Gastroesophageal sphincter (tissue), 4 donors: ENCODE data around the gene CNOT3. TPM values are rescaled to one million over a fixed set of nuclear protein-coding genes. Genes with fewer than 3 reads are reported as not detected.
A peak's percentile ranks its signal among the peaks of the same experiment; 100 is the strongest.

Source experiments
- ATAC-seq: fragments of 150-250 bp; one replicate; pipeline ENCODE4 v1.9.1; 2016; ENCODE audit warnings: mild to moderate bottlenecking, moderate library complexity
- H3K27ac ChIP-seq, 4 donors: fragments of 200-600 bp; sonication (generic) in 3 of 4; 1 replicate in 3 of 4; 2 replicates in 1 of 4; pipeline ENCODE4 v1.5.1; 2016 to 2019
- H3K27me3 ChIP-seq: fragments of 200-600 bp; sonication (generic); one replicate; pipeline ENCODE4 v1.5.1; 2019
- H3K36me3 ChIP-seq, 2 donors: fragments of 200-600 bp; sonication (generic); one replicate each; pipeline ENCODE4 v1.5.1; 2019; ENCODE audit warnings: control low read depth in 1 of 2
- H3K4me1 ChIP-seq, 3 donors: fragments of 200-600 bp; sonication (generic); 1 replicate in 2 of 3; 2 replicates in 1 of 3; pipeline ENCODE4 v1.5.1; 2016 to 2019; ENCODE audit warnings: control low read depth in 2 of 3
- H3K4me3 ChIP-seq, 2 donors: fragments of 200-600 bp; sonication (generic); one replicate each; pipeline ENCODE4 v1.5.1; 2019; ENCODE audit warnings: mild to moderate bottlenecking in 1 of 2, moderate library complexity in 1 of 2
- H3K9me3 ChIP-seq, 3 donors: fragments of 200-600 bp; sonication (generic); one replicate each; pipeline ENCODE4 v1.5.1; 2017 to 2019; ENCODE audit warnings: control low read depth in 2 of 3
- CTCF ChIP-seq, 4 experiments: fragments of 200-600 bp in 2 of 4; fragments of 450-650 bp in 2 of 4; sonication (generic) in 1 of 4; IDR thresholded peaks; one replicate each; pipeline ENCODE4 v1.5.1; 2017 to 2019; ENCODE audit warnings: antibody characterized with exemption in 4 of 4, mild to moderate bottlenecking in 2 of 4, moderate library complexity in 2 of 4
- EP300 ChIP-seq: sonication (generic); formaldehyde crosslinking; IDR thresholded peaks from one replicate; pipeline ENCODE4 v1.6.1; 2017; ENCODE audit warnings: antibody characterized with exemption, mild to moderate bottlenecking
- POLR2A ChIP-seq, 2 donors: fragments of 450-650 bp; IDR thresholded peaks; one replicate each; pipeline ENCODE4 v1.6.1; 2017; ENCODE audit warnings: antibody characterized with exemption in 2 of 2, mild to moderate bottlenecking in 2 of 2, moderate library complexity in 1 of 2
- POLR2AphosphoS5 ChIP-seq: sonication (generic); formaldehyde crosslinking; IDR thresholded peaks from one replicate; pipeline ENCODE4 v1.6.1; 2017; ENCODE audit warnings: antibody characterized with exemption
- WGBS, 2 donors: methylation state at CpG; one replicate each; pipeline ENCODE4 v1.1.5; 2018; ENCODE audit warnings: low coverage in 1 of 2; 5-methylcytosine and 5-hydroxymethylcytosine counted together
- total RNA-seq, 4 donors: library from RNA; depleted of rRNA; stranded (reverse); fragments of >200 nt; gene quantifications; one replicate each; pipeline ENCODE4 v1.1.0, GENCODE V29; 2016

Gene CNOT3
- total RNA-seq, 4 donors from 2014 or later = 14.7 to 32.4 (median 23.1) TPM

DNA sequence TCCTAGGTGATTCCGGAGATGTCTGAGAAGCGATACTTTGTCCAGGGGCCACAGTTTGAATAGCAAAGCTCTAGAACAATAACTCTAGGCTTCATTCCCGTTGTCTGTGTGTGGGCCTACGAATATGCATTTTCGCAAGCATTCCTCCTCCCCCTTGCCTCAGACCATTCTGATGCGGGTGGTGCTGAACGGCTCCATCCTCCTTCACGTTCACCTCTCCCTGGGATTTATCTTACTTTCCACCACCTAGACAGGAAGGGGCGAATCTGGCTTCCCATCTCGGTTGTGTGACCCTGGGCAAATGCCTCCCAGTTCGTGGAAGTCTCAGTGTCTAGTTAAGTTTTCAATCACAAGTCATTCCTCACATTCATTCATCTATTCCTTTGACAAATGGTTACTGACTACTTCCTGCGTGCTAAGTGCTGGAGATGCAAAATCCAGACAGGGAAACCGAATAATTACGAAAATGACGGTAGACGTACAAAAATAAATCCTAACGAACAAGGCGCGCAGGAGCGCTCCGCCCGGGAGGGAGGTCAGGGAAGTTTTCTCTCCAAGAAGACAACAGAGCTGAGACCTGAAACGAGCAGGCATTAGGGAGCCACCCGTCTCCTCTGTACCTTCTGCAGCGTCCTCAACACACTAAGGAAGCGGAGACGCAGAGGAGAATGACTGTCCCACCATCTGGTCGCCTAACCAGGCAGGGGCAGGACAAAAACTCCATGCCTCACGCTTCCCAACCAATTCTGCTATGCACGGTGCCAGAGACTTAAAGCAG, 1.3 kb upstream of the CNOT3 start:
- no peak for ATAC-seq
- WGBS, 2 donors = 5 to 7% methylated on average over 17 to 28 of the region's 30 CpGs
- Histone ChIP-seq H3K4me3 (peak overlapping the region; percentile 36 to 52), H3K4me1 (peaks cover 2 to 44% (median 28%) of the 10 kb centered on the region in 3 donors), H3K27me3 (no peaks in the 10 kb centered on the region), H3K9me3 (no peaks in the 10 kb centered on the region), H3K36me3 (peaks cover 0 to 29% of the 10 kb centered on the region in 2 donors), H3K27ac (peak overlapping the region in 3 of 4 donors; percentile 29 to 80 (median 67))
- no peak for TF ChIP-seq EP300
- TF ChIP-seq CTCF (IDR thresholded peaks at IDR 0.05) = no peak
- TF ChIP-seq POLR2A (IDR thresholded peaks at IDR 0.05) = no peak
- no peak for TF ChIP-seq POLR2AphosphoS5

DNA sequence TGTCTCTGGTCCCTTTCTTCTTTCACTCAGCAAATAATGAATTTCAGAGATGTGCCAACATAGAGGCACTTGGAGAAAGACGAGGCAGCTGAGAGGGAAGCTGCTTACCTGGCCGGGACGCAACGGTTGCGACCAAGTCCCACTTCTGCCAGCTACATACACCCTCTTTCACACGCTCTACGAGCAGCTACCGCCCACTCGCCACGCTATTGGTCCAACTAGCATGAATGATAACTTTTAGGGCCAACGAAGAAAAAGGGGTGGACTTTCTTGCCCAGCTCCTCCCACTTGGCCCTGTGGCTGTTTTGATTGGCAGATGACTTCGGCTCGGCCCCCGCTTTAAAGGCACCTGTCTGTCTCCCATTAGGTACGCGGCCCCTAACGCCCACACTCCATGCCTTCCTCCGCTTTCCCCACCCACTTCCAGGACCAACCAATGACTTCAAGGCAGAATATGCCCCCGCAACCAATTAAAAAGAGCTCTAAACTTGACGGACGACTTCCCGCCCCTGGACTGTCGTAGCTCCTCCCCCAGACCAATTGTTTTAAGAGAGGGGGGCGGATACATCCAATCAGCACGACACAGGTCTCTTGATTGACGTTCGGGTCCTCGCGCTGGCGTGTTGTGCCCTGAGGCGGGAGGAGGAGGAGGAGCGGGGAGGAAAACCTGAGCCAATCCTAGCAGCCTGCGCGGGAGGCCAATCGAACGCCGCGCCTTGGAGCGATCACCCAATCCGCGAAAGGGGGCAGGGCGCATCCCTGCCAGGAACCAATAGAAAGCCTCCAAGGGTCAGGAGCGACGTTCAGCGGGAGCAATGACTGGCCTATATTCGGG, 481 bp upstream of the CNOT3 start:
- Histone ChIP-seq H3K9me3 (no peaks in the 10 kb centered on the region), H3K4me3 (peak overlapping the region; percentile 100), H3K36me3 (peaks cover 0 to 29% of the 10 kb centered on the region in 2 donors), H3K4me1 (peaks cover 2 to 49% (median 28%) of the 10 kb centered on the region in 3 donors), H3K27me3 (no peaks in the 10 kb centered on the region), H3K27ac (peak overlapping the region; percentile 95 to 100 (median 98))
- WGBS, 2 donors = 0% methylated on average over 11 to 19 of the region's 46 CpGs
- ATAC-seq = peak; percentile 94
- no peak for TF ChIP-seq EP300
- TF ChIP-seq POLR2AphosphoS5 = peak; percentile 72

DNA sequence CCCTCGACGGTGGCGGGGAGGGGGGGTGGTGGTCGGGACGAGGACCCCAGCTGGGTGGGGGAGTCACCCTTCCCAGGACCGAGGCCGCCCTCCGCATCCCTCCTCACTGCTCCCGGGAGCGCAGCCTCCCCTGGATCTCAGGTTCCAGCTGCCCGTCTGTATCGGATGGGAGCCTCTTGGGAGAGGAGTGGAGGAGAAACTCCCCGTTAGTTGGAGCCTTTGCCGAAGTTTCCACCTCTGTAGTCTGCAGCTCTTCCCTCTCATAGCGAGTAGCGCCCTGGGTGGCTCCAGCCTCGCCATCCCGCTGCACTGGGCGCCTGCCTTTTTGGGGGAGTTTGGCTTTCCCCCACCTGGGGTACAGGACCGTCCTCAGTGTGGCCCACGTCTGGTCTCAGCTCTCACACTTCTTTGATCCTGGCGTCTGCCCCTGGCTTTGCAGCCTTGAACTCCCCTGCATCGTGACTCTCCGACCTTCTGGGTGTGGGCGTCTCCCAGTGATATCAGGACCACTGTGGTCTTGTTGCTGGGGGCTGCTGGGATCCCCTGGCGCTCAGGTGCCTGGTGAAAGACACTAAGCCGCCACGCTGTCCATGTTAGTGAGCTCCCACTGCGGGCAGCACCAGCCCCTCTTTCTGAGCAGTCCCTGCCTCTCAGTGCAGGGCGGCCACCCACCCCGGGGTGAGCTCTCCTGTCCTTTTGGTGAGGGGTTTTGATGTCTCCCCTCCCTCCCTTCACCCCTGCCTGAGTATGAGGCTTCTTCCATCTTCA, 1.1 kb downstream of the CNOT3 start:
- Histone ChIP-seq H3K36me3 (peaks cover 0 to 30% of the 10 kb centered on the region in 2 donors), H3K27me3 (no peaks in the 10 kb centered on the region), H3K4me1 (peaks cover 2 to 49% (median 28%) of the 10 kb centered on the region in 3 donors), H3K9me3 (no peaks in the 10 kb centered on the region), H3K27ac (peak overlapping the region in 3 of 4 donors; percentile 95 to 98 (median 97)), H3K4me3 (peak overlapping the region; percentile 100)
- TF ChIP-seq POLR2AphosphoS5 (no peak), EP300 (no peak), CTCF (IDR thresholded peaks at IDR 0.05) (no peak), POLR2A (IDR thresholded peaks at IDR 0.05) (no peak)
- WGBS, 2 donors = 34% methylated on average over 7 of the region's 31 CpGs; no CpG with 5 or more reads in 1 of the 2 donors
- ATAC-seq = no peak

DNA sequence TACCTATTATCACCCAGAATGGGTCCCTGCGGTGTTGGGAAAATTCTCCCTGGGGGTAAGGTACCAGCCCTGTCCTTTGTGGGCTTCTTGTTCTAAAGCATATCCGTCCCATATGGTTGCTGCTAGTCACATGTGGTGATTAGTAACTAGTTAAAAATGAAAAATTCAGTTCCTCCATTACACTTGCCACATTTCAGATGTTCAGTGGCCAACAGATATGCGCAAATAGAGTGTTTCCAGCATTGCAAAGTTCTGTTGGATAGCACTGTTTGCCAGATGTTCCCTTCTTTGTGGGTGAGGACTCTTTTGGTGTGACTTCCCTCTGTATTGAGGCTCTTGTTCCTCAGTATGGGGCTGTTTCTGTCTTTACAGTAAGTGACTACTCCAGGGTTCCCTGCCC, 3.8 kb downstream of the CNOT3 start:
- H3K9me3 ChIP-seq = no peaks in the 10 kb centered on the region
- 80 to 85% methylated on average over 1 to 3 of the region's 3 CpGs for WGBS, 2 donors
- H3K27ac ChIP-seq = no peak overlapping the region
- H3K27me3 ChIP-seq = no peaks in the 10 kb centered on the region
- no peak for ATAC-seq
- H3K4me3 ChIP-seq = no peak overlapping the region
- TF ChIP-seq POLR2AphosphoS5 (no peak), CTCF (IDR thresholded peaks at IDR 0.05) (no peak), POLR2A (IDR thresholded peaks at IDR 0.05) (no peak), EP300 (no peak)
- H3K36me3 ChIP-seq = peaks cover 0 to 56% of the 10 kb centered on the region in 2 donors
- H3K4me1 ChIP-seq = peaks cover 2 to 49% (median 22%) of the 10 kb centered on the region in 3 donors
